Heart right ventricle (tissue), 16 donors: ENCODE results near the gene RESP18. TPM values are rescaled to one million over a fixed set of nuclear protein-coding genes. Genes with fewer than 3 reads are reported as not detected.

Source experiments
- ATAC-seq, 8 donors: fragments of 200-7000 bp; cut with Tn5 transposase; one replicate each; pipeline ENCODE4 v1.9.1; 2020; ENCODE audit warnings: mild to moderate bottlenecking in 8 of 8, moderate library complexity in 8 of 8, moderate number of reproducible peaks in 1 of 8
- DNase-seq, 2 donors: peaks; one replicate each; pipeline ENCODE4 v3.0.0-alpha.2; 2020
- H3K27ac ChIP-seq, 10 donors: fragments of 200-600 bp; sonication (generic) in 2 of 10; one replicate each; pipeline versions ENCODE4 v1.5.0 to v1.8.0; 2020 to 2022; ENCODE audit warnings: mild to moderate bottlenecking in 3 of 10
- H3K27me3 ChIP-seq, 7 donors: fragments of 200-600 bp; one replicate each; pipeline ENCODE4 v1.8.0; 2021 to 2022; ENCODE audit warnings: mild to moderate bottlenecking in 2 of 7
- H3K36me3 ChIP-seq, 9 donors: fragments of 200-600 bp; sonication (generic) in 1 of 9; one replicate each; pipeline versions ENCODE4 v1.5.0 to v1.8.0; 2020 to 2022; ENCODE audit warnings: mild to moderate bottlenecking in 2 of 9
- H3K4me1 ChIP-seq, 9 donors: fragments of 200-600 bp; sonication (generic) in 1 of 9; one replicate each; pipeline versions ENCODE4 v1.5.0 to v1.8.0; 2020 to 2022; ENCODE audit warnings: mild to moderate bottlenecking in 4 of 9
- H3K4me3 ChIP-seq, 10 donors: fragments of 200-600 bp; sonication (generic) in 2 of 10; one replicate each; pipeline versions ENCODE4 v1.5.0 to v1.8.0; 2020 to 2022; ENCODE audit warnings: mild to moderate bottlenecking in 7 of 10, moderate library complexity in 2 of 10
- H3K9me3 ChIP-seq, 11 donors: fragments of 200-600 bp in 10 of 11; sonication (generic) in 2 of 11; one replicate each; pipeline versions ENCODE4 v1.5.0 to v1.8.0; 2013 to 2022; ENCODE audit warnings: mild to moderate bottlenecking in 2 of 11, control low read depth in 1 of 11, moderate library complexity in 1 of 11
- WGBS, 2 donors: extraction: QIAGEN DNeasy Blood & Tissue Kit; methylation state at CpG; one replicate each; pipeline ENCODE4 v1.1.7; 2013; ENCODE audit warnings: inconsistent platforms in 1 of 2; 5-methylcytosine and 5-hydroxymethylcytosine counted together
- intact Hi-C, 10 donors: fragments of 100-400 bp; cut with DNase I; formaldehyde crosslinking; loops; one replicate each; pipeline versions ENCODE4 v1.11.1 to v1.14.2; 2022
- polyA plus RNA-seq, 2 donors: library from polyadenylated mRNA; stranded (reverse); fragments of 200-250 nt; gene quantifications; one replicate each; pipeline ENCODE4 v1.2.3, GENCODE V29; 2013
- total RNA-seq, 10 donors: library from RNA; stranded (reverse); fragmentation: NEBNext Ultra II Directional in 3 of 10; extraction: Animal tissue kit (Norgen Biotek cat#: 25700) in 3 of 10; gene quantifications; one replicate each; pipeline versions ENCODE4 v1.2.1 to v1.2.4, GENCODE V29; 2021 to 2023
- TF ChIP-seq, protein P1 (sequence below), 9 donors: fragments of 200-600 bp; sonication (generic) in 2 of 9; IDR thresholded peaks; one replicate each; pipeline versions ENCODE4 v1.5.0 to v1.8.0; 2021 to 2022; ENCODE audit warnings: antibody characterized with exemption in 9 of 9, mild to moderate bottlenecking in 5 of 9, moderate library complexity in 1 of 9
- donor health status: Arrhythmogenic right ventricular cardiomyopathy.
- donor health status: ischemic (EF 13 %, LVEDD 7.1; RV severe dilation, severe dysfunction).
- donor health status: healthy with polysubstance abuse.
- donor health status: DM: no; HTN: yes; CAD: no.
- donor health status: DM: no; HTN: no; CAD: no.
- donor health status: ischemic (EF 25% LVEDD 6.9; RV normal size, moderate dysfunction).
- donor health status: ischemic (EF 25% LVEDD 5.7; RV mildly dilated, moderate dysfunction).
- donor health status: healthy.
- donor health status: DM: yes; HTN: yes; CAD: no.
- donor health status: Ischemic cardiomyopathy.
- donor health status: ischemic (EF 35%, LVEDD 5.7; RV mildly dilated, moderate dysfunction).
- donor health status: nonischemic (EF 11% LVEDD 7.7; RV severe dilation, severe dysfunction).
- donor health status: DM: yes; HTN: yes; CAD: no.
- donor health status: PGD.
- donor health status: ischemic (EF 29% LVEDD 5.4; RV normal size, mild dysfunction).
- donor health status: nonischemic (EF 23%, LVEDD 6.1; RV moderate dilation, normal function).

RESP18 gene
- total and polyA plus RNA-seq, 12 donors: not detected

DNA sequence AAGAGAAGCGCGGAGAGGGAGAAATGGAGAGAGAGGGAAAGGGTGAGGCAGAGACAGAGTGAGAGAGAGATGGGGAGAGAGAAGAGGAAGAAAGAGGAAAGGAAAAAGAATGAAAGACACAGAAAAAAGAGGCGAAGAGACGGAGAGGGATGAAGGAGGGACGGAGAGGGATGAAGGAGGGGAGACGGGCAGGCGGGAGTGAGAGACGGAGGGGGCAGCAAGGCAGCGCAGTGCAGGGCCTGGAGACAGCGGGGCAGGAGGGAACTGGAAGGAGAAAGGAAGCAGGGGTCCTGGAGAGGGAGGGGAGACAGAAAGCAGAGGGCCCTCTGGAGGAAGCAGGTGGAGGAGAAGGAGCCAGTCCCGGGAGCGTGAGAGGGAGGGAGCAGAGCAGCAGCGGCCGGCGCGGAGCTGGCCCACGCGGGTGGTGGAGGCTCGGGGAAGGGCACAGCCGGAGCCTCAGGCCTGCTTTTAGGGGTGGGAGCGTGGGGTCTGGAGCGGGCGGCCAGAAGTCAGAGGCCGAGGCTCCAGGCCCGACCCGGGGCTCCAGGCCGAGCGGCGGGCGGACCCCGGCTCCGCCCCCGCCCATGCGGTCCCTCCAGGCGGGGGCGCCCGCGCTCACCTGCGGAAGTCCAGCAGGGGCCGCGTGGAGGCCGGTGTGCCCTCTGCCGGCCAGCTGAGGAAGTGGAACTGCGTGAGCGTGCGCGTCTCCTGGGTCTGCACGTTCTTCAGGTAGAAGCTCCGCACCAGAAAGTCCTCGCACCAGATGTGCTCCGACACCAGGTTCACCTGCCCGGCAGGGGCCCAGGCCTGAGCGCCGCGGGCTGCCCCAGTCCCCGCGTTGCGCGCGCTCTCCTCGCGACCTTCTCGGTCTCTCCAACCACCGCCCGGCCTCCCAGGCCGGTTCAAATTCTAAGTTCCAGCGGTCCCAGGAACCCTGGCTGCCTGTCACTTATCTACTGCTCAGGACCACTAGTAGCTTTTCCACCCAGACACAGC, 37.9 kb downstream of the RESP18 start:
- intact Hi-C loops: loop anchor here (1.0 to 10.0 kb wide), 16 partner anchors 15 to 240 kb away; partner anchors contain the start of genes NHEJ1 (in 4 of the 10), CNPPD1 (in 3 of the 10), DNAJB2 (in 3 of the 10) and RETREG2 (in 3 of the 10)
- H3K27ac ChIP-seq: peak overlapping the region; percentile 8 to 90 (median 82)
- TF ChIP-seq, protein P1, sequence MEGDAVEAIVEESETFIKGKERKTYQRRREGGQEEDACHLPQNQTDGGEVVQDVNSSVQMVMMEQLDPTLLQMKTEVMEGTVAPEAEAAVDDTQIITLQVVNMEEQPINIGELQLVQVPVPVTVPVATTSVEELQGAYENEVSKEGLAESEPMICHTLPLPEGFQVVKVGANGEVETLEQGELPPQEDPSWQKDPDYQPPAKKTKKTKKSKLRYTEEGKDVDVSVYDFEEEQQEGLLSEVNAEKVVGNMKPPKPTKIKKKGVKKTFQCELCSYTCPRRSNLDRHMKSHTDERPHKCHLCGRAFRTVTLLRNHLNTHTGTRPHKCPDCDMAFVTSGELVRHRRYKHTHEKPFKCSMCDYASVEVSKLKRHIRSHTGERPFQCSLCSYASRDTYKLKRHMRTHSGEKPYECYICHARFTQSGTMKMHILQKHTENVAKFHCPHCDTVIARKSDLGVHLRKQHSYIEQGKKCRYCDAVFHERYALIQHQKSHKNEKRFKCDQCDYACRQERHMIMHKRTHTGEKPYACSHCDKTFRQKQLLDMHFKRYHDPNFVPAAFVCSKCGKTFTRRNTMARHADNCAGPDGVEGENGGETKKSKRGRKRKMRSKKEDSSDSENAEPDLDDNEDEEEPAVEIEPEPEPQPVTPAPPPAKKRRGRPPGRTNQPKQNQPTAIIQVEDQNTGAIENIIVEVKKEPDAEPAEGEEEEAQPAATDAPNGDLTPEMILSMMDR (IDR thresholded peaks at IDR 0.05): peak; percentile 99 to 100 (median 99)
- DNase-seq (peak; percentile 81 to 90), ATAC-seq (peak; percentile 86 to 92 (median 89))
- H3K4me1 ChIP-seq: peaks cover 3 to 24% (median 12%) of the 10 kb centered on the region in 9 donors
- H3K4me3 ChIP-seq: peak overlapping the region; percentile 43 to 67 (median 62)
- 6 to 8% methylated on average over 59 to 67 of the region's 67 CpGs for WGBS, 2 donors
- no peaks in the 10 kb centered on the region for H3K36me3 ChIP-seq
- peaks cover 0 to 13% (median 8%) of the 10 kb centered on the region in 7 donors for H3K27me3 ChIP-seq
- no peaks in the 10 kb centered on the region for H3K9me3 ChIP-seq

DNA sequence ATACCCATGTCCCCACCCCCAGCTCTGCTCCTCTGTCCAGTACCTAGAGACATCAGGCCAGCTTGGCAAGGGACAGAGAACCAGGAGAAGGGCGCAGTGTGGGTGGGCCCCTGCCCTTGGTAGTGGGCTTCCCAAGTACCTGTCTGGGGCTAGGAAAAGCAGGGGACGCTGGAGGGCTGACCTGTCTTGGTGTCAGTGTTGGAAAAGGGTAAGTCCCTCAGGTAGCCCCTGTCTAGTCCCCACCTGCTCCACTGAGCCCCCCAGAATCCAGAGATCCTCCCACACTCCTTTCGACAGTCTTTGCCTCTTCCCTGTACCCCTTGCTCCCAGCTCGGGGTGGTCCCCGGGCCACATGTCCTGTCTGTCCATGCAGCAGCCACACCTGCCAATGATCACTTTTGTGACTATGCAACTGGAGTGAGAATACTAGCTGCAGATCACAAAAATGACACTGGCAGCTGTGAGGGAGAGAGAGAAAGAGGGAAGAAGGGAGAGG, 38.8 kb downstream of the RESP18 start:
- intact Hi-C loops: loop anchor here in 8 of 10 donors (1.0 to 10.0 kb wide), 12 partner anchors 14 to 239 kb away; partner anchors contain the start of genes CNPPD1 (in 3 of the 8), RETREG2 (in 3 of the 8), DNAJB2 (in 2 of the 8) and NHEJ1 (in 2 of the 8)
- 84 to 92% methylated on average over 5 of the region's 5 CpGs for WGBS, 2 donors
- Histone ChIP-seq H3K4me3 (peak overlapping the region in 1 of 10 donors; percentile 60), H3K36me3 (no peaks in the 10 kb centered on the region), H3K9me3 (no peaks in the 10 kb centered on the region), H3K4me1 (peaks cover 3 to 28% (median 12%) of the 10 kb centered on the region in 9 donors), H3K27me3 (peaks cover 0 to 5% (median 0%) of the 10 kb centered on the region in 7 donors), H3K27ac (peak overlapping the region in 5 of 10 donors; percentile 70 to 90 (median 83))
- TF ChIP-seq, protein P1 (IDR thresholded peaks at IDR 0.05): no peak
- ATAC-seq: no peak
- DNase-seq: no peak

DNA sequence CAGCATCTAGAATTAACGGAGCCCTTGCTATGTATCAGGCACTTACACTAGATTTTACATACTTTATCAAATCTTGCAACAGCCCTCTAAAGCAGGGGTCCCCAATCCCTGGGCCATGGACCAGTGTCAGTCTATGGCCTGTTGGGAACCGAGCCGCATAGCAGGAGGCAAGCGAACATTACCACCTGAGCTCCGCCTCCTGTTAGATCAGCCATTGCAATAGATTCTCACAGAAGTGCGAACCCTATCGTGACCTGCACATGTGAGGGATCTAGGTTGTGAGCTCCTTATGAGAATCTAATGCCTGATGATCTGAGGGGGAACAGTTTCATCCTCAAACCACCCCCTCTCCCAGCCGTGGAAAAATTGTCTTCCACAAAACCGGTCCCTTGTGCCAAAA, 39.9 kb downstream of the RESP18 start:
- Histone ChIP-seq H3K4me3 (no peak overlapping the region), H3K27me3 (peaks cover 0 to 4% (median 0%) of the 10 kb centered on the region in 7 donors), H3K27ac (no peak overlapping the region), H3K36me3 (no peaks in the 10 kb centered on the region), H3K9me3 (no peaks in the 10 kb centered on the region), H3K4me1 (peaks cover 3 to 26% (median 12%) of the 10 kb centered on the region in 9 donors)
- TF ChIP-seq, protein P1 (IDR thresholded peaks at IDR 0.05): no peak
- intact Hi-C loops: loop anchor here in 6 of 10 donors (5.0 to 10.0 kb wide), 3 partner anchors 68 to 238 kb away; partner anchors contain the start of genes CNPPD1 (in 3 of the 6), RETREG2 (in 3 of the 6), ANKZF1 (in 1 of the 6) and ATG9A (in 1 of the 6)
- ATAC-seq: no peak
- WGBS, 2 donors: 91 to 92% methylated on average over 9 of the region's 9 CpGs
- DNase-seq: no peak
